Tibial nerve (tissue), 4 donors: ENCODE results near the gene HNRNPF. TPM values are rescaled to one million over a fixed set of nuclear protein-coding genes. Genes with fewer than 3 reads are reported as not detected.
A peak's percentile ranks its signal among the peaks of the same experiment; 100 is the strongest.
"Not testable (repeated sequence)": the region's sequence is repeated elsewhere in the genome, so short reads cannot be mapped to it uniquely, and the experiment has no call there.

Experiments used
- DNase-seq, 2 donors: peaks; one replicate each; pipeline ENCODE4 v3.0.0-alpha.2; 2019; ENCODE audit warnings: low spot score in 2 of 2
- H3K27ac ChIP-seq, 4 donors: fragments of 200-600 bp; sonication (generic) in 3 of 4; one replicate each; pipeline ENCODE4 v1.5.1; 2017 to 2019; ENCODE audit warnings: mild to moderate bottlenecking in 1 of 4
- H3K27me3 ChIP-seq, 2 donors: fragments of 200-600 bp; sonication (generic) in 1 of 2; one replicate each; pipeline versions ENCODE4 v1.5.1 to v1.6.0; 2017 to 2019
- H3K36me3 ChIP-seq, 3 donors: fragments of 200-600 bp; sonication (generic); one replicate each; pipeline ENCODE4 v1.5.1; 2018 to 2019
- H3K4me1 ChIP-seq, 4 donors: fragments of 200-600 bp; sonication (generic) in 3 of 4; one replicate each; pipeline ENCODE4 v1.5.1; 2017 to 2019
- H3K4me3 ChIP-seq, 4 donors: fragments of 200-600 bp; sonication (generic) in 3 of 4; one replicate each; pipeline ENCODE4 v1.5.1; 2017 to 2019; ENCODE audit warnings: mild to moderate bottlenecking in 1 of 4, moderate library complexity in 1 of 4
- H3K9me3 ChIP-seq, 4 donors: fragments of 200-600 bp; sonication (generic) in 3 of 4; one replicate each; pipeline ENCODE4 v1.5.1; 2017 to 2019
- EP300 ChIP-seq, 2 donors: sonication (generic); formaldehyde crosslinking; IDR thresholded peaks; one replicate each; pipeline ENCODE4 v1.6.1; 2017; ENCODE audit warnings: antibody characterized with exemption in 2 of 2, mild to moderate bottlenecking in 1 of 2
- POLR2A ChIP-seq, 2 donors: fragments of 450-650 bp; IDR thresholded peaks; one replicate each; pipeline ENCODE4 v1.6.1; 2017; ENCODE audit warnings: antibody characterized with exemption in 2 of 2, mild to moderate bottlenecking in 2 of 2, moderate library complexity in 2 of 2
- WGBS, 2 donors: methylation state at CpG; one replicate each; pipeline ENCODE4 v1.1.5; 2018; 5-methylcytosine and 5-hydroxymethylcytosine counted together
- total RNA-seq, 4 donors: library from RNA; depleted of rRNA; stranded (reverse); fragments of >200 nt; gene quantifications; one replicate each; pipeline ENCODE4 v1.1.0, GENCODE V29; 2016
- TF ChIP-seq, protein P1 (sequence below), 5 experiments: fragments of 200-600 bp in 3 of 5; fragments of 450-650 bp in 2 of 5; sonication (generic) in 3 of 5; IDR thresholded peaks; one replicate each; pipeline ENCODE4 v1.5.1; 2016 to 2019; ENCODE audit warnings: antibody characterized with exemption in 5 of 5, mild to moderate bottlenecking in 3 of 5, moderate library complexity in 2 of 5

The HNRNPF gene
- total RNA-seq, 4 donors from 2014 or later: 112 to 136 (median 134) TPM

DNA sequence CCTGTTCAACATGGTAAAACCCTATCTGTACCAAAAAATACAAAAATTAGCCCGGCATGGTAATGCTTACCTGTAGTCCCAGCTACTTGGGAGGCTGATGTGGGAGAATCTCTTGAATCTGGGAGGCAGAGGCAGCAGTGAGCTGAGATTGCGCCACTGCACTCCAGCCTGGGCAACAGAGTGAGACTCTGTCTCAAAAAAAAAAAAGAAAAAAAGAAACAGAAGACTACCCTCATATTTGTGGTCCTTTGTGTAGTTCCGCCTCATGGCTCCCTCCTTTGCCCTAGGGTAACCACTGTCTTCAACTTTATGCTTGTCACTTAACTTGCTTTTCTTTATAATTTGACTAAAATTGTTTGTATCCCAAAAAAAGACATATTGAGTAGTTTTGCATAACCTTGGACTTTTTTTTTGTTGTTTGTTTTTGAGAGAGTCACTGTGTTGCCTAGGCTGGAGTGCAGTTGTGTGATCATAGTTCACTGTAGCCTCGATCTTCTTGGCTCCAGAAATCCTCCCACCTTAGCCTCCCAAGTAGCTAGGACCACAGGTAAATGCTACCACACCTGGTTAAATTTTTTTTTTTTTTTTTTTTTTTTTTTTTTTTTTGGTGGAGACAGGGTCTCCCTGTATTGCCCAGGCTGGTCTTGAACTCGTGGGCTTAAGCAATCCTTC is 31.6 kb upstream of the HNRNPF start:
- H3K9me3 ChIP-seq: no peaks in the 10 kb centered on the region
- H3K36me3 ChIP-seq: no peaks in the 10 kb centered on the region
- no peak for TF ChIP-seq POLR2A (IDR thresholded peaks at IDR 0.05)
- H3K27me3 ChIP-seq: no peaks in the 10 kb centered on the region
- 81 to 95% methylated on average over 5 of the region's 5 CpGs for WGBS, 2 donors
- no peak overlapping the region for H3K4me3 ChIP-seq
- peaks cover 0 to 14% (median 3%) of the 10 kb centered on the region in 4 donors for H3K4me1 ChIP-seq
- DNase-seq: no peak
- H3K27ac ChIP-seq: no peak overlapping the region

DNA sequence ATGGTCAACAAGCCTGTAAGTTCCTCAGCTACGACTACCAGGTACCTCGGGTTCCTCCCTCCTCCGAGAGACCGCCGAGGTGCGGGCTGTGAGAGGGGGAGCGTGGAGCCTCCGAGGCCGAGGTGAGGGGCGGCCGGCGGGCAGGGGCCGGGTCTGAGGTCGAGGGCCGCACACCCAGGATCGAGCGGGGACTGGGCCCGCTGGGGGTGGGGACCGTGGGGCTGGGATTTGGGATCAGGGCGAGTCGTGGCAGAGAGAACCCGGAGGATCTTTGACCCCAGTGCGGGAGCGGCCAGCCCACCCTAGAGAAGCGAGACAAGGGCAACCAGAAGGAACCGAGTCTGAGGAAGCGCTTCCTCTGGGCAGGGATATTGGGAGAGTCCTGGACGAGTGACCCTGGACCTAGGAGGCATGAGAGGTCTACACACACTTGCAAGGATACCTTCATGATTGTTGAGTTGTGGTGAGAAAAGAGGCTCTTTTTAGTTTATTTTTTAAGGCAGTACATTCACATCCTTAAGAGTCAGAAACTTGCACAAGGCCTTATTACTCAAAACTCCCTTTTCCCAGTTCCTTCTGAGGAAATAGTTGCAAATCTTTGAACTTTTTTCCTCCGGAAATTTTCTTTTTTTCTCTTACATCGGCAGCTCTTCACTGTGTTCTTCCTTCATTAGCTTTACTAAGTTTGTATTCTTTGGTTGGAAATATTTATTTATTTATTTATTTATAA is 28.3 kb upstream of the HNRNPF start:
- Histone ChIP-seq H3K27ac (peak overlapping the region; percentile 94 to 100 (median 98)), H3K27me3 (no peaks in the 10 kb centered on the region), H3K4me3 (peak overlapping the region; percentile 54 to 88 (median 77)), H3K9me3 (no peaks in the 10 kb centered on the region), H3K36me3 (peaks cover 0 to 7% (median 0%) of the 10 kb centered on the region in 3 donors), H3K4me1 (peaks cover 0 to 22% (median 5%) of the 10 kb centered on the region in 4 donors)
- DNase-seq: no peak
- no peak for TF ChIP-seq EP300 (IDR thresholded peaks at IDR 0.05)
- TF ChIP-seq POLR2A (IDR thresholded peaks at IDR 0.05): peak in 1 of 2 donors; percentile 27
- 4 to 5% methylated on average over 28 to 30 of the region's 30 CpGs for WGBS, 2 donors

DNA sequence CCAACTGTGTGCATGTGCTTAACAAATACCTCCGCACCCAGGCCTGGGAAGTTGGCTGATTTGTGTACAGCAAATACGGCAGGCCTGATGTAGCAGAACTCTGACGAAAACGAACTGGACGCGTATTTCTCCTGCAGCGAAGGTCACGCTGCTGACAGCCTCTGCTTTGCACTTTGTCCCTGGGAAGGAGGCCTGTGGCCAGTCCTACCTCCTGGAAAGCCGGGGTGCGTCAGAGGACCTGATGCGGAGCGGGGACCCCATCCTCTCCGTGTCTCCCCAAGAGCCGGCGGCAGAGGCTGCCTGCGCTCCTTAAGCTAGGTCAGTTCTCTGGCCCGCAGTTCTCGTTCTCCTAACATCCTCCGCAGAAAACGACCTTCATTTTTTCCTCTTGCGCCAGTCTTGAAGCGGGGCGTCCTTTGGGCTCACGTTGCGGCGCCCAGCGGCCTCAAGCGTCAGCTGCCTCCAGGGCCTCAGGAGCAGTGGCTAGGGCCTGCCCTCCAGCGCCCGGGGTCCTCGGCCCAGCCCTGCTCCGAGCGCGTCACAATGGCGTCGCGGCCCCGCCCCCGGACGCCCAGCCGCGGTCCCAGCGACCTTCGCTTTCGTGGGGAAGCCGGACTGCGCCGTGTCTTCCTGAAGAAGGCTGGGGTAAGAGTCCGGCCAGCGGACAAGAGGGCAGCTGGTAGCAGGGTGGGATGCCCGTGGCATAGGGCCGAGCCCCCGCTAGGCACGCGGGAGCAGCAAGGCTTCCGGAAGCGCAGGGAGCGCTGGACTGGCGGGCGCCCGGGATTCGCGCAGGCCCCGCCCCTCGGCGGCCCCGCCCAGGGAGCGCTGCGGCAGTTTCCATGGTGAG is 27.5 kb upstream of the HNRNPF start, which contains the start of gene ZNF487:
Gene ZNF487, plus strand, starts transcription at position 821 of the 850 bp plus-strand sequence. CDS start 38,703 bp downstream, outside the sequence.
- no peaks in the 10 kb centered on the region for H3K9me3 ChIP-seq
- 1% methylated on average over 50 to 69 of the region's 69 CpGs for WGBS, 2 donors
- DNase-seq: peak; percentile 73 to 79

DNA sequence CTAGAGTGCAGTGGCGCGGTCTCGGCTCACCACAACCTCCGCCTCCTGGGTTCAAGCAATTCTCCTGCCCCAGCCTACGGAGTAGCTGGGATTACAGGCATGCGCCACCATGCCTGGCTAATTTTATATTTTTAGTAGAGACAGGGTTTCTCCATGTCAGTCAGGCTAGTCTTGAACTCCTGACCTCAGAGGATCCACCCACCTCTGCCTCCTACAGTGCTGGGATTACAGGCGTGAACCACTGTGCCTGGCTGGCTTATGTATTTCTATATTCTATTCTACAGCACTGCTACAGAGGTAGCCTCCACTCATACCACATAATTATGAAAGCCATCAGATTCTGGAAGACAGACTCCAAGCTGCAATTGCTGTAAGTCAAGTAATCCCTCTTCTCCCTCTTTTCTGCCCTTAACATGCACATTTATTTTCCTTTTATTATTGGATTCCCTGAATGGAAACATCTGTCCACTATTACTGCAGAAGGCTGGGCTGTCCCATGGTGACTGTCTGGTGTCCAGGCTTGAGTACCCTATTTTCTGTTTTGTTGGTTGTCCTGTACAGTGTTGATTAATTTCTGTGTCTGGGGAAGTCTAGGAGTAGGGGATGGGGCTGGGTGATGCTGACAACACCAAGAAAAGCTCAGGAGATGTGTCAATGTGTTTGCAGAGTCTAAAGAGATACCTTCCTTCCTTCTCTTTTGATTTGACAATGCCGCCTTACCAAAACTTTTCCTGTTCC is 22.1 kb upstream of the HNRNPF start:
- WGBS, 2 donors: 86% methylated on average over 8 of the region's 8 CpGs

More for the DNA sequence above, 27.5 kb upstream of the HNRNPF start, which contains the start of gene ZNF487:
- TF ChIP-seq EP300 (IDR thresholded peaks at IDR 0.05) (peak; percentile 28 to 97), POLR2A (IDR thresholded peaks at IDR 0.05) (peak; percentile 82 to 91)
- TF ChIP-seq, protein P1, sequence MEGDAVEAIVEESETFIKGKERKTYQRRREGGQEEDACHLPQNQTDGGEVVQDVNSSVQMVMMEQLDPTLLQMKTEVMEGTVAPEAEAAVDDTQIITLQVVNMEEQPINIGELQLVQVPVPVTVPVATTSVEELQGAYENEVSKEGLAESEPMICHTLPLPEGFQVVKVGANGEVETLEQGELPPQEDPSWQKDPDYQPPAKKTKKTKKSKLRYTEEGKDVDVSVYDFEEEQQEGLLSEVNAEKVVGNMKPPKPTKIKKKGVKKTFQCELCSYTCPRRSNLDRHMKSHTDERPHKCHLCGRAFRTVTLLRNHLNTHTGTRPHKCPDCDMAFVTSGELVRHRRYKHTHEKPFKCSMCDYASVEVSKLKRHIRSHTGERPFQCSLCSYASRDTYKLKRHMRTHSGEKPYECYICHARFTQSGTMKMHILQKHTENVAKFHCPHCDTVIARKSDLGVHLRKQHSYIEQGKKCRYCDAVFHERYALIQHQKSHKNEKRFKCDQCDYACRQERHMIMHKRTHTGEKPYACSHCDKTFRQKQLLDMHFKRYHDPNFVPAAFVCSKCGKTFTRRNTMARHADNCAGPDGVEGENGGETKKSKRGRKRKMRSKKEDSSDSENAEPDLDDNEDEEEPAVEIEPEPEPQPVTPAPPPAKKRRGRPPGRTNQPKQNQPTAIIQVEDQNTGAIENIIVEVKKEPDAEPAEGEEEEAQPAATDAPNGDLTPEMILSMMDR (IDR thresholded peaks at IDR 0.05): peak in 3 of 5 experiments; percentile 21 to 46 (median 35)
- Histone ChIP-seq H3K4me3 (peak within 1 kb of the TSS; percentile 54 to 88 (median 77)), H3K27ac (peak within 1 kb of the TSS; percentile 94 to 100 (median 98)), H3K4me1 (peaks cover 0 to 22% (median 5%) of the 10 kb centered on the region in 4 donors), H3K27me3 (no peaks in the 10 kb centered on the region), H3K36me3 (peaks cover 0 to 7% (median 0%) of the 10 kb centered on the region in 3 donors)

DNA sequence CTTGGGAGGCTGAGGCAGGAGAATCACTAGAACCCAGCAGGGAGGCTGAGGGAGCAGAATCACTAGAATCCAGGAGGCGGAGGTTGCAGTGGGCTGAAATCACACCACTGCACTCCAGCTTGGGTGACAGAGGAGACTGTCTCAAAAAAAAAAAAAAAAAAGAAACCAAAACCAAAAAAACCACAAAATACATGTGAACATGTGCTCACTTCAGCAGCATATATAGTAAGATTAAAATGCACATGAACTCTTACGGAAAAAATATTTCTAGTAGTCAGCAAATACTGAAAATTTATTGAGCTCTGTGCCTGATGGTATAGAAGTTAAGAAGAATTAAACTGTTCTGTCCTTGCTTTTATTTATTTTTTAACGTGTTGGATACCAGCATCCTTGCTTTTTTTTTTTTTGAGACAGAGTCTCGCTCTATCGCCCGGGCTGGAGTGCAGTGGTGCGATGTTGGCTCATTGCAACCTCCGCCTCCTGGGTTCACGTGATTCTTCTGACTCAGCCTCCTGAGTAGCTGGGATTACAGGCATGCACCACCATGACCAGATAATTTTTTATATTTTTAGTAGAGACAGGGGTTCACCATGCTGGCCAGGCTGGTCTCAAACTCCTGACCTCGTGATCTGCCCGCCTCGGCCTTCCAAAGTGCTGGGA is 18.3 kb upstream of the HNRNPF start:
- H3K9me3 ChIP-seq: no peaks in the 10 kb centered on the region
- no peaks in the 10 kb centered on the region for H3K36me3 ChIP-seq
- no peak overlapping the region for H3K4me3 ChIP-seq
- TF ChIP-seq, protein P1 (IDR thresholded peaks at IDR 0.05): no peak
- TF ChIP-seq POLR2A (IDR thresholded peaks at IDR 0.05) (no peak), EP300 (IDR thresholded peaks at IDR 0.05) (no peak)
- H3K27me3 ChIP-seq: no peaks in the 10 kb centered on the region
- H3K4me1 ChIP-seq: peaks cover 0 to 4% (median 0%) of the 10 kb centered on the region in 4 donors
- 88 to 92% methylated on average over 12 of the region's 12 CpGs for WGBS, 2 donors
- no peak overlapping the region for H3K27ac ChIP-seq
- DNase-seq: no peak

More for the DNA sequence above, 22.1 kb upstream of the HNRNPF start:
- H3K9me3 ChIP-seq: no peaks in the 10 kb centered on the region
- no peak overlapping the region for H3K27ac ChIP-seq
- DNase-seq: no peak
- peaks cover 0 to 7% (median 0%) of the 10 kb centered on the region in 3 donors for H3K36me3 ChIP-seq
- no peaks in the 10 kb centered on the region for H3K27me3 ChIP-seq
- TF ChIP-seq, protein P1 (IDR thresholded peaks at IDR 0.05): no peak
- TF ChIP-seq EP300 (IDR thresholded peaks at IDR 0.05) (no peak), POLR2A (IDR thresholded peaks at IDR 0.05) (no peak)
- H3K4me1 ChIP-seq: peaks cover 0 to 9% (median 2%) of the 10 kb centered on the region in 4 donors
- no peak overlapping the region for H3K4me3 ChIP-seq

DNA sequence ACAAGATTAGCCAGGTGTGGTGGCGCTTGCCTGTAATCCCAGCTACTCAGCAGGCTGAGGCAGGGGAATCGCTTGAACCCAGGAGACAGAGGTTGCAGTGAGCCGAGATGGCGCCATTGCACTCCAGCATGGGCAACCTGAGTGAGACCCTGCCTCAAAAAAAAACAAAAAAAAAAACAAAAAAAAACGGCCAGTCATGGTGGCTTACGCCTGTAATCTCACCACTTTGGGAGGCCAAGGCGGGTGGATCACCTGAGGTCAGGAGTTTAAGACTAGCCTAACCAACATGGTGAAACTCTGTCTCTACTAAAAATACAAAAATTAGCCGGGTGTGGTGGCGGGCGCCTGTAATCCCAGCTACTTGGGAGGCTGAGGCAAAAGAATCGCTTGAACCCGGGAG is 17.5 kb upstream of the HNRNPF start:
- not testable (repeated sequence) for H3K27ac ChIP-seq
- WGBS, 2 donors: 93 to 97% methylated on average over 12 of the region's 12 CpGs

More for the DNA sequence above, 17.5 kb upstream of the HNRNPF start:
- H3K4me3 ChIP-seq, H3K27me3 ChIP-seq, DNase-seq, H3K4me1 ChIP-seq, H3K36me3 ChIP-seq, H3K9me3 ChIP-seq: not testable (repeated sequence)
